Activated CD4-positive, alpha-beta T cell treated with anti-CD3 and anti-CD28 coated beads, Interleukin-2, amount 10 ng/mL, durations not matched to agents 7 days and 5 days (primary cell): ENCODE results near the gene UBAC1. TPM values are rescaled to one million over a fixed set of nuclear protein-coding genes. Genes with fewer than 3 reads are reported as not detected.

Source experiments
- CTCF ChIA-PET: fragments of 350-600 bp; sonication (Branson Sonifier 250); formaldehyde crosslinking; loops from one replicate; lab custom pipeline; 2021; ENCODE audit warnings: antibody characterized with exemption; lab: Charles Lee
- POLR2A ChIA-PET: fragments of 350-600 bp; sonication (Branson Sonifier 250); formaldehyde crosslinking; loops from one replicate; lab custom pipeline; 2021; ENCODE audit warnings: antibody characterized with exemption; lab: Charles Lee
- DNase-seq: peaks from one replicate; pipeline ENCODE4 v3.0.0-alpha.2; 2020
- H3K27ac Mint-ChIP-seq: one replicate; pipeline ENCODE4 v1.8.0; 2021; ENCODE audit warnings: mild to moderate bottlenecking, moderate library complexity, mixed read lengths
- H3K27me3 Mint-ChIP-seq: one replicate; pipeline ENCODE4 v1.8.0; 2021; ENCODE audit warnings: mixed read lengths
- H3K36me3 Mint-ChIP-seq: one replicate; pipeline ENCODE4 v1.8.0; 2021; ENCODE audit warnings: low read depth, mixed read lengths
- H3K4me1 Mint-ChIP-seq: one replicate; pipeline ENCODE4 v1.8.0; 2021; ENCODE audit warnings: mixed read lengths
- H3K4me3 Mint-ChIP-seq: one replicate; pipeline ENCODE4 v1.8.0; 2021; ENCODE audit warnings: mild to moderate bottlenecking, moderate library complexity, mixed read lengths
- H3K9me3 Mint-ChIP-seq: one replicate; pipeline ENCODE4 v1.8.0; 2021; ENCODE audit warnings: mixed read lengths
- total RNA-seq, 2 experiments: library from RNA; stranded (reverse); gene quantifications; one replicate each; pipeline ENCODE4 v1.2.3, GENCODE V29; 2021

UBAC1 gene
- total RNA-seq, 2 experiments from 2014 or later, result 29.7 to 32.6 TPM

- peak within 1 kb of the TSS; percentile 81 for H3K4me3 Mint-ChIP-seq
- H3K36me3 Mint-ChIP-seq, result peaks cover 38% of the 10 kb centered on the region
- CTCF ChIA-PET, result interaction anchor here (1.5 kb wide), 1 partner anchor 43 kb away, joined by 4 read pairs; no protein-coding TSS in a partner anchor
Observed at GRCh38 chr9:135907431-135908092, 53.6 kb downstream of the UBAC1 start, which contains the start of gene CAMSAP1. Gene CAMSAP1, minus strand, starts transcription at chr9:135907546. Its CDS starts 387 bp downstream, at chr9:135907159.

GRCh38 chr9:135907006-135907430, 54.2 kb downstream of the UBAC1 start:
- DNase-seq, result no peak
- Mint-ChIP-seq H3K9me3 (peaks cover 2% of the 10 kb centered on the region), H3K4me3 (peak overlapping the region; percentile 22), H3K36me3 (peaks cover 37% of the 10 kb centered on the region), H3K4me1 (peaks cover 46% of the 10 kb centered on the region), H3K27me3 (no peaks in the 10 kb centered on the region), H3K27ac (no peak overlapping the region)
- ChIA-PET POLR2A (no interaction called here), CTCF (no interaction called here)

More at GRCh38 chr9:135907431-135908092, 53.6 kb downstream of the UBAC1 start, which contains the start of gene CAMSAP1:
- H3K27me3 Mint-ChIP-seq, result no peaks in the 10 kb centered on the region
- no peaks in the 10 kb centered on the region for H3K9me3 Mint-ChIP-seq
- peak within 1 kb of the TSS; percentile 86 for H3K27ac Mint-ChIP-seq
- POLR2A ChIA-PET, result no interaction called here
- peaks cover 45% of the 10 kb centered on the region for H3K4me1 Mint-ChIP-seq
- DNase-seq, result peak; percentile 91

- Mint-ChIP-seq H3K27ac (peak overlapping the region; percentile 81), H3K36me3 (peaks cover 35% of the 10 kb centered on the region), H3K9me3 (peaks cover 7% of the 10 kb centered on the region), H3K27me3 (no peaks in the 10 kb centered on the region), H3K4me1 (peaks cover 47% of the 10 kb centered on the region), H3K4me3 (peak overlapping the region; percentile 81)
- no peak for DNase-seq
- CTCF ChIA-PET, result no interaction called here
- POLR2A ChIA-PET, result no interaction called here
Observed at GRCh38 chr9:135906291-135907005, 54.7 kb downstream of the UBAC1 start.

GRCh38 chr9:135905380-135906258, 55.6 kb downstream of the UBAC1 start:
- Mint-ChIP-seq H3K4me1 (peaks cover 44% of the 10 kb centered on the region), H3K27ac (peak overlapping the region; percentile 81), H3K27me3 (no peaks in the 10 kb centered on the region), H3K36me3 (peaks cover 31% of the 10 kb centered on the region), H3K4me3 (peak overlapping the region; percentile 81), H3K9me3 (peaks cover 10% of the 10 kb centered on the region)
- POLR2A ChIA-PET, result no interaction called here
- CTCF ChIA-PET, result no interaction called here
- peak; percentile 24 for DNase-seq

- ChIA-PET CTCF (no interaction called here), POLR2A (no interaction called here)
- DNase-seq, result no peak
- peaks cover 13% of the 10 kb centered on the region for H3K9me3 Mint-ChIP-seq
- H3K27ac Mint-ChIP-seq, result no peak overlapping the region
- peaks cover 24% of the 10 kb centered on the region for H3K36me3 Mint-ChIP-seq
- H3K27me3 Mint-ChIP-seq, result no peaks in the 10 kb centered on the region
- H3K4me1 Mint-ChIP-seq, result peaks cover 43% of the 10 kb centered on the region
- H3K4me3 Mint-ChIP-seq, result no peak overlapping the region
Observed at GRCh38 chr9:135903786-135904520, 57.2 kb downstream of the UBAC1 start.

- H3K27ac Mint-ChIP-seq, result no peak overlapping the region
- H3K4me1 Mint-ChIP-seq, result peaks cover 41% of the 10 kb centered on the region
- H3K36me3 Mint-ChIP-seq, result peaks cover 21% of the 10 kb centered on the region
- H3K9me3 Mint-ChIP-seq, result peaks cover 15% of the 10 kb centered on the region
- ChIA-PET POLR2A (no interaction called here), CTCF (interaction anchor here (0.9 kb wide), 1 partner anchor 66 kb away, joined by 3 read pairs; no protein-coding TSS in a partner anchor)
- no peak overlapping the region for H3K4me3 Mint-ChIP-seq
- no peaks in the 10 kb centered on the region for H3K27me3 Mint-ChIP-seq
- no peak for DNase-seq
Observed at GRCh38 chr9:135903358-135903656, 57.9 kb downstream of the UBAC1 start.

GRCh38 chr9:135902655-135903357, 58.4 kb downstream of the UBAC1 start:
- Mint-ChIP-seq H3K36me3 (peaks cover 23% of the 10 kb centered on the region), H3K4me1 (peaks cover 40% of the 10 kb centered on the region), H3K4me3 (no peak overlapping the region), H3K27ac (no peak overlapping the region), H3K27me3 (no peaks in the 10 kb centered on the region), H3K9me3 (peaks cover 15% of the 10 kb centered on the region)
- ChIA-PET POLR2A (no interaction called here), CTCF (interaction anchor here (0.9 kb wide), 1 partner anchor 67 kb away, joined by 3 read pairs; no protein-coding TSS in a partner anchor)
- no peak for DNase-seq

- Mint-ChIP-seq H3K9me3 (peaks cover 15% of the 10 kb centered on the region), H3K27ac (no peak overlapping the region), H3K4me1 (peaks cover 44% of the 10 kb centered on the region), H3K4me3 (no peak overlapping the region), H3K27me3 (no peaks in the 10 kb centered on the region), H3K36me3 (peaks cover 24% of the 10 kb centered on the region)
- CTCF ChIA-PET, result no interaction called here
- POLR2A ChIA-PET, result no interaction called here
- DNase-seq, result no peak
Observed at GRCh38 chr9:135901826-135902225, 59.3 kb downstream of the UBAC1 start.

GRCh38 chr9:135901031-135901758, 60.0 kb downstream of the UBAC1 start:
- Mint-ChIP-seq H3K9me3 (peaks cover 15% of the 10 kb centered on the region), H3K27me3 (no peaks in the 10 kb centered on the region), H3K36me3 (peaks cover 24% of the 10 kb centered on the region), H3K4me1 (peaks cover 45% of the 10 kb centered on the region), H3K27ac (no peak overlapping the region), H3K4me3 (no peak overlapping the region)
- no peak for DNase-seq
- POLR2A ChIA-PET, result no interaction called here
- CTCF ChIA-PET, result no interaction called here

GRCh38 chr9:135898634-135899407, 62.4 kb downstream of the UBAC1 start:
- POLR2A ChIA-PET, result no interaction called here
- CTCF ChIA-PET, result interaction anchor here (0.6 kb wide), 2 partner anchors 51 to 135 kb away, joined by 3 to 6 read pairs; no protein-coding TSS in a partner anchor
- peaks cover 25% of the 10 kb centered on the region for H3K36me3 Mint-ChIP-seq
- DNase-seq, result no peak
- no peaks in the 10 kb centered on the region for H3K27me3 Mint-ChIP-seq
- peaks cover 32% of the 10 kb centered on the region for H3K4me1 Mint-ChIP-seq
- H3K9me3 Mint-ChIP-seq, result peaks cover 15% of the 10 kb centered on the region
- no peak overlapping the region for H3K4me3 Mint-ChIP-seq
- H3K27ac Mint-ChIP-seq, result no peak overlapping the region

GRCh38 chr9:135896626-135897025, 64.5 kb downstream of the UBAC1 start:
- POLR2A ChIA-PET, result no interaction called here
- H3K4me1 Mint-ChIP-seq, result peaks cover 39% of the 10 kb centered on the region

More at GRCh38 chr9:135896626-135897025, 64.5 kb downstream of the UBAC1 start:
- Mint-ChIP-seq H3K27ac (no peak overlapping the region), H3K36me3 (peaks cover 20% of the 10 kb centered on the region), H3K4me3 (no peak overlapping the region), H3K9me3 (peaks cover 10% of the 10 kb centered on the region), H3K27me3 (no peaks in the 10 kb centered on the region)
- DNase-seq, result no peak
- CTCF ChIA-PET, result no interaction called here
